ENCODE data around the gene KCNMB3. TPM values are rescaled to one million over a fixed set of nuclear protein-coding genes. Genes with fewer than 3 reads are reported as not detected.

The KCNMB3 gene
- total RNA-seq, 1 experiment from 2014 or later, result not detected

DNA sequence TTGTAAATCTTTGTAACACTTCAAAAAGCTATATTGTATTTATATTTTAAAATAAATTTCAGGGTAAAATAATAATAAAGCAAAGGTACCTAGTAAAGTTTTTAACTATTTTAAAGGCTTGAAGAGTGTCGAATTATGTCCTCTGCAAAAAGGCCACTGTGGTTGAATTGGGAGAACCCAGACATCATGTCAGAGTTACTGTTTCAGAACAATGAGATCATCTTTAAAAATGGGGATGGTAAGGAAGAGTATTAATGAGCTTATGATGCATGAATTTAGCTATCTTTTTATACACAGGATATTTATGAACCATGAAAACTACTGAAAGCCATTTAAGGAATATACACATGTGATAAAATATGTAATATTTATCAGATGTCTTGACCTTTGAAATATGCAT, 26.3 kb downstream of the KCNMB3 start:
- H3K4me3 ChIP-seq (replicated peaks in 1 of 2; ENCODE audit: low read depth in 1 of 2, low read length in 2 of 2), result no peak overlapping the region
- no peak overlapping the region for H2AFZ ChIP-seq (ENCODE audit: low read depth, low read length, poor library complexity, severe bottlenecking)
- H3K9me2 ChIP-seq (ENCODE audit: insufficient read depth), result no peaks in the 10 kb centered on the region
- H3K4me2 ChIP-seq (ENCODE audit: low read length), result no peak overlapping the region
- no peak overlapping the region for H3K9ac ChIP-seq (ENCODE audit: low read length)
- no peaks in the 10 kb centered on the region for H3K9me3 ChIP-seq (ENCODE audit: control insufficient read depth in 1 of 2, insufficient read depth in 1 of 2, low read depth in 1 of 2, low read length in 2 of 2)
- POLR2A ChIA-PET, result no interaction called here
- DNase-seq (ENCODE audit: low read depth, low spot score) (no peak), ATAC-seq (no peak)
- H4K20me1 ChIP-seq (ENCODE audit: insufficient read depth), result no peaks in the 10 kb centered on the region
- no peak overlapping the region for H3K27ac ChIP-seq (ENCODE audit: low read depth, low read length)
- no peaks in the 10 kb centered on the region for H3K79me2 ChIP-seq (ENCODE audit: insufficient read depth, low read length)
- no TSS peak for BruUV-seq (replicated peaks)
- RAD21 ChIA-PET (ENCODE audit: low non-redundant PET in 1 of 2, low total read pairs in 2 of 2, uncharacterized antibody in 2 of 2, unreplicated experiment in 2 of 2), result no interaction called here
- intact Hi-C loops (cut with micrococcal nuclease), result no loop called here
- CTCF ChIA-PET, result no interaction called here
- H3K36me3 ChIP-seq (ENCODE audit: control insufficient read depth in 1 of 2, insufficient read depth in 2 of 2, low read length in 2 of 2), result no peaks in the 10 kb centered on the region
- H3K27me3 ChIP-seq (ENCODE audit: insufficient read depth, low read length), result no peaks in the 10 kb centered on the region
- H3K4me1 ChIP-seq (ENCODE audit: control insufficient read depth in 1 of 2, insufficient read depth in 2 of 2, low read length in 2 of 2), result peaks cover 0 to 8% of the 10 kb centered on the region in 2 experiments; a peak in 2 of 4 replicates
- no peak for TF ChIP-seq SP1 (IDR thresholded peaks at IDR 0.05; ENCODE audit: low read depth)
- TF ChIP-seq, protein P1, sequence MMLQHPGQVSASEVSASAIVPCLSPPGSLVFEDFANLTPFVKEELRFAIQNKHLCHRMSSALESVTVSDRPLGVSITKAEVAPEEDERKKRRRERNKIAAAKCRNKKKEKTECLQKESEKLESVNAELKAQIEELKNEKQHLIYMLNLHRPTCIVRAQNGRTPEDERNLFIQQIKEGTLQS (IDR thresholded peaks at IDR 0.05), result no peak
- TF ChIP-seq JUND (IDR thresholded peaks at IDR 0.05), result no peak
- TF ChIP-seq ZNF274 (IDR thresholded peaks at IDR 0.05; ENCODE audit: low read depth, low read length), result no peak
- TF ChIP-seq, protein P2, sequence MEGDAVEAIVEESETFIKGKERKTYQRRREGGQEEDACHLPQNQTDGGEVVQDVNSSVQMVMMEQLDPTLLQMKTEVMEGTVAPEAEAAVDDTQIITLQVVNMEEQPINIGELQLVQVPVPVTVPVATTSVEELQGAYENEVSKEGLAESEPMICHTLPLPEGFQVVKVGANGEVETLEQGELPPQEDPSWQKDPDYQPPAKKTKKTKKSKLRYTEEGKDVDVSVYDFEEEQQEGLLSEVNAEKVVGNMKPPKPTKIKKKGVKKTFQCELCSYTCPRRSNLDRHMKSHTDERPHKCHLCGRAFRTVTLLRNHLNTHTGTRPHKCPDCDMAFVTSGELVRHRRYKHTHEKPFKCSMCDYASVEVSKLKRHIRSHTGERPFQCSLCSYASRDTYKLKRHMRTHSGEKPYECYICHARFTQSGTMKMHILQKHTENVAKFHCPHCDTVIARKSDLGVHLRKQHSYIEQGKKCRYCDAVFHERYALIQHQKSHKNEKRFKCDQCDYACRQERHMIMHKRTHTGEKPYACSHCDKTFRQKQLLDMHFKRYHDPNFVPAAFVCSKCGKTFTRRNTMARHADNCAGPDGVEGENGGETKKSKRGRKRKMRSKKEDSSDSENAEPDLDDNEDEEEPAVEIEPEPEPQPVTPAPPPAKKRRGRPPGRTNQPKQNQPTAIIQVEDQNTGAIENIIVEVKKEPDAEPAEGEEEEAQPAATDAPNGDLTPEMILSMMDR (IDR thresholded peaks at IDR 0.05 in 2 of 3, conservative IDR thresholded peaks at IDR 0.05 in 1 of 3; ENCODE audit: borderline replicate concordance in 1 of 3, insufficient read depth in 1 of 3, low read depth in 2 of 3, low read length in 2 of 3), result no peak
- no peak for TF ChIP-seq CEBPB (IDR thresholded peaks at IDR 0.05; ENCODE audit: low read depth)
- no peak for TF ChIP-seq SIN3A (IDR thresholded peaks at IDR 0.05; ENCODE audit: low read depth)
- no peak for TF ChIP-seq ZFX (IDR thresholded peaks at IDR 0.05)
- no peak for TF ChIP-seq YY1 (IDR thresholded peaks at IDR 0.05; ENCODE audit: extremely low read depth, insufficient replicate concordance, low read depth, low read length)
- TF ChIP-seq, protein P3, sequence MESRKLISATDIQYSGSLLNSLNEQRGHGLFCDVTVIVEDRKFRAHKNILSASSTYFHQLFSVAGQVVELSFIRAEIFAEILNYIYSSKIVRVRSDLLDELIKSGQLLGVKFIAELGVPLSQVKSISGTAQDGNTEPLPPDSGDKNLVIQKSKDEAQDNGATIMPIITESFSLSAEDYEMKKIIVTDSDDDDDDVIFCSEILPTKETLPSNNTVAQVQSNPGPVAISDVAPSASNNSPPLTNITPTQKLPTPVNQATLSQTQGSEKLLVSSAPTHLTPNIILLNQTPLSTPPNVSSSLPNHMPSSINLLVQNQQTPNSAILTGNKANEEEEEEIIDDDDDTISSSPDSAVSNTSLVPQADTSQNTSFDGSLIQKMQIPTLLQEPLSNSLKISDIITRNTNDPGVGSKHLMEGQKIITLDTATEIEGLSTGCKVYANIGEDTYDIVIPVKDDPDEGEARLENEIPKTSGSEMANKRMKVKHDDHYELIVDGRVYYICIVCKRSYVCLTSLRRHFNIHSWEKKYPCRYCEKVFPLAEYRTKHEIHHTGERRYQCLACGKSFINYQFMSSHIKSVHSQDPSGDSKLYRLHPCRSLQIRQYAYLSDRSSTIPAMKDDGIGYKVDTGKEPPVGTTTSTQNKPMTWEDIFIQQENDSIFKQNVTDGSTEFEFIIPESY (IDR thresholded peaks at IDR 0.05; ENCODE audit: extremely low read depth, insufficient replicate concordance, low read length), result no peak
- no peak for TF ChIP-seq EZH2 (IDR thresholded peaks at IDR 0.05)
- TF ChIP-seq FOSL1 (IDR thresholded peaks at IDR 0.05; ENCODE audit: low read depth), result no peak
- no peak for TF ChIP-seq RAD21 (IDR thresholded peaks at IDR 0.05; ENCODE audit: low read depth)
- TF ChIP-seq, protein P4, sequence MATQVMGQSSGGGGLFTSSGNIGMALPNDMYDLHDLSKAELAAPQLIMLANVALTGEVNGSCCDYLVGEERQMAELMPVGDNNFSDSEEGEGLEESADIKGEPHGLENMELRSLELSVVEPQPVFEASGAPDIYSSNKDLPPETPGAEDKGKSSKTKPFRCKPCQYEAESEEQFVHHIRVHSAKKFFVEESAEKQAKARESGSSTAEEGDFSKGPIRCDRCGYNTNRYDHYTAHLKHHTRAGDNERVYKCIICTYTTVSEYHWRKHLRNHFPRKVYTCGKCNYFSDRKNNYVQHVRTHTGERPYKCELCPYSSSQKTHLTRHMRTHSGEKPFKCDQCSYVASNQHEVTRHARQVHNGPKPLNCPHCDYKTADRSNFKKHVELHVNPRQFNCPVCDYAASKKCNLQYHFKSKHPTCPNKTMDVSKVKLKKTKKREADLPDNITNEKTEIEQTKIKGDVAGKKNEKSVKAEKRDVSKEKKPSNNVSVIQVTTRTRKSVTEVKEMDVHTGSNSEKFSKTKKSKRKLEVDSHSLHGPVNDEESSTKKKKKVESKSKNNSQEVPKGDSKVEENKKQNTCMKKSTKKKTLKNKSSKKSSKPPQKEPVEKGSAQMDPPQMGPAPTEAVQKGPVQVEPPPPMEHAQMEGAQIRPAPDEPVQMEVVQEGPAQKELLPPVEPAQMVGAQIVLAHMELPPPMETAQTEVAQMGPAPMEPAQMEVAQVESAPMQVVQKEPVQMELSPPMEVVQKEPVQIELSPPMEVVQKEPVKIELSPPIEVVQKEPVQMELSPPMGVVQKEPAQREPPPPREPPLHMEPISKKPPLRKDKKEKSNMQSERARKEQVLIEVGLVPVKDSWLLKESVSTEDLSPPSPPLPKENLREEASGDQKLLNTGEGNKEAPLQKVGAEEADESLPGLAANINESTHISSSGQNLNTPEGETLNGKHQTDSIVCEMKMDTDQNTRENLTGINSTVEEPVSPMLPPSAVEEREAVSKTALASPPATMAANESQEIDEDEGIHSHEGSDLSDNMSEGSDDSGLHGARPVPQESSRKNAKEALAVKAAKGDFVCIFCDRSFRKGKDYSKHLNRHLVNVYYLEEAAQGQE (IDR thresholded peaks at IDR 0.05; ENCODE audit: low read depth), result no peak
- TF ChIP-seq, protein P5, sequence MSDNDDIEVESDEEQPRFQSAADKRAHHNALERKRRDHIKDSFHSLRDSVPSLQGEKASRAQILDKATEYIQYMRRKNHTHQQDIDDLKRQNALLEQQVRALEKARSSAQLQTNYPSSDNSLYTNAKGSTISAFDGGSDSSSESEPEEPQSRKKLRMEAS (IDR thresholded peaks at IDR 0.05), result no peak
- no peak for TF ChIP-seq POLR2AphosphoS5 (IDR thresholded peaks at IDR 0.05; ENCODE audit: low read depth, low read length)
- TF ChIP-seq ELF1 (IDR thresholded peaks at IDR 0.05; ENCODE audit: borderline replicate concordance, low read depth), result no peak
- TF ChIP-seq EGR1 (IDR thresholded peaks at IDR 0.05; ENCODE audit: low read depth), result no peak
- no peak for TF ChIP-seq SRF (IDR thresholded peaks at IDR 0.05; ENCODE audit: low read depth)

Data from HCT116 (cell line).